GM18873 (cell line): ENCODE data around the gene LMBRD1.

Source experiments
- ATAC-seq: cut with Tn5 transposase; IDR thresholded peaks from one replicate; pipeline ENCODE4 v1.9.1; 2021; ENCODE audit warnings: mild to moderate bottlenecking, moderate library complexity, moderate number of reproducible peaks; ENCODE audit not compliant: unreplicated experiment, low FRiP score

LMBRD1 gene

DNA sequence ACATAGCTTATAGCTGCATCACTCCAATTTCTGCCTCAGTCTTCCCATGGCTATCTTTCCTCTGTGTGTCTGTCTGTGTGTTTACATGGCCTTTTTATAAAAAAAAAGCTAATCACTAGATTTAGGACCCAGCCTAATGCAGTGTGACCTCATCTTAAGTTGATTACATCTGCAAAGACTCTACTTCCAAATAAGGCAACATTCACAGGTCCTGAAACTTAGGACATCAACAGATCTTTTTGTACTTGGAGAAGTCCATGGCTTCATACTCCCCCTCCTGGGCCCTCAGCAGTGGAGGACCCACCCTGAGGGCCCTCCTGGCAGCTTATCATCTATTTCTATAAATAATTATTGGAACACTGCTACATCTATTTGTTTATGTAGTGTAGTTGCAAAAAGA, 146.1 kb downstream of the LMBRD1 start:
- ATAC-seq: no peak

DNA sequence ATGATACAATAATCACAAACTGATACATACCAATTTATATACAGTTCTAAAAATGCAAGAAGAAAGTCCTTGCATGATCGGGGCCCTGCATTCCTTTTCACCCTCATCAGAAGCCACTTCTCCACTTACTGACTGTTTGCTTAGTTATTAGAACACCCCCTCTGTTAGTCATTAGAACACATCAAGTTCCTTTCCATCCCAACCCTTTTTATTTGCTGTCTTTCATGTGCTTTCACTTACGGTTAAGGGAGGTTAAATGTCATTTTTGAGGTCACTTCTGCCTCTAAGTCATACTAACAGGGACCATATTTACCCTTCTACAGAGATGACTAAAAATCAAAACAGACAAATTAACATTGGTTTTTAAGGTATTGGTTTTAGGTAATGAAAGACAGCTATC, 149.1 kb downstream of the LMBRD1 start:
- no peak for ATAC-seq

GRCh38 chr6:69643688-69644087, 153.1 kb downstream of the LMBRD1 start:
- no peak for ATAC-seq

DNA sequence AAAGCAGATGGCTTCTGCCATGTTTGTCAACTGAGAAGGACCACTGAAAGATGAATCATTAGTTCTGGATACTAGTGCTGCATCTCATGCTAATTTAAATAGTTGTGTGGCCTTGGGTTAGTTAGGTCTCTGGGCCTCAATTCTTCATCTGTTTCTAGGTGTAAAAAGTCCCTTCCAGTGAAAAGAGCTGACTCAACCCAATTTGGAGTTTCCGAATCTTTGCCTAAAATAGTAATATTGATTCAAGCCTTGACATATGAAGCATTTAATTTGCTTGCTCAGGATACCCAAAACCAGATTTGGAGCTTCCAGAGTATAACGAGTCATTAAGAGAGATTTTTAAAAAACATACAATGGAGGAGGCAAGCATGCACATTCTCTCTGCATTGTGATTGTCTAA, 163.9 kb downstream of the LMBRD1 start:
- no peak for ATAC-seq

DNA sequence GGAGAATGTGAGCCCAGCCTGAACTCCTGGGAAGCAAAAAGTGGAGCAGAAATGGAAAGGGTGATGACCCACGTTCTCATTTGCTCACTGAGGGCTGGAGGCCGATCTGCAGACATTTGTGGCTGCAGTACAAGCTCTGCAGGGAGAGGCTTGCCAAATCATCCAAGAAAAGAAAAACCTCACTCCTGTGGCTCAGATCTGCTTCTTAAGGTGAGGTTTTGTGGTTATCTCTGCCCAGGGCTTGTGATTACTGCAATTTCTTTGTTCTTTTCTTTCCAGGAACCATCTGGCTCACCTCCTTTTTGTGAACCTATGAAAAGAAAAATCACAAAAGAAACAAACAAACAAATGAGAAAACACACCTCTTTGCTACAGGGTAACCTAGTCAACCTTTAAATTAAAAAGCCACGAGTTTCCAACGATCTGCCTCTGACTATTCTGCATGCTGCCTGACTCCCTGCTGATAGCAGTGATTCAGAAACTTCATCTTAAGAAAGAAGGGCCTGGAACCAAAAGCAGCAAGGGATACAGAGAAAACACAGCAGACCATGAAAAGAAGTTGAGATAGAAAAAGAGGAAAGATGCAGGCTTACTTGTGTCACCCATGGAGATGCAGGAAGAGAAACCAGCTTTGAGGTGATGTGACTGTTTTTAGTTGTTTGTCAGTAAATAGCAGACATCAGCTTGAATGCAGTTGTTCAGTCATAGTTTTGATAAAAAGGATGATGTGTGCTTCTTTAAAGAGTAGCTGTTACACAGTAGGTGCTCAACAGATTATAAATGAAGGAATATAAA, 165.1 kb downstream of the LMBRD1 start:
- ATAC-seq: no peak

DNA sequence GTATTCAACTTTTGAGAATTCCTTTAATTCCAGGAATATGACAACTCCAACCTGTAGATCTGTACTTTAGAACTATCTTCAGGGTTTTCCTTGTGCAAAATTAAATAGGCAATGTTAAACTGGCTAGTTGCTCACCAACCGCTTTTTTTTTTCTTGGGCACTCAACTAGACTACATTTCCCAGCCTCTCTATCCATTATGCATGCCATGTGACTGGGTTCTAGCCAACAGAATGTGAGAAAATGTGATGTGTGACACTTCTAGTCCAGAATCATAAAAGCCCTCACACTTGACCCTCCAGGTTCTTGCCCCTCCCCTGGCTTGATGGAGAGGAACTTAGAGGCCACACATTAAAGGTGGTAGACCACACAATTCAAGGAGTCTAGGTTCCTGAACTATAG, 166.0 kb downstream of the LMBRD1 start:
- ATAC-seq: no peak

GRCh38 chr6:69627625-69628024, 169.2 kb downstream of the LMBRD1 start:
- ATAC-seq: no peak

DNA sequence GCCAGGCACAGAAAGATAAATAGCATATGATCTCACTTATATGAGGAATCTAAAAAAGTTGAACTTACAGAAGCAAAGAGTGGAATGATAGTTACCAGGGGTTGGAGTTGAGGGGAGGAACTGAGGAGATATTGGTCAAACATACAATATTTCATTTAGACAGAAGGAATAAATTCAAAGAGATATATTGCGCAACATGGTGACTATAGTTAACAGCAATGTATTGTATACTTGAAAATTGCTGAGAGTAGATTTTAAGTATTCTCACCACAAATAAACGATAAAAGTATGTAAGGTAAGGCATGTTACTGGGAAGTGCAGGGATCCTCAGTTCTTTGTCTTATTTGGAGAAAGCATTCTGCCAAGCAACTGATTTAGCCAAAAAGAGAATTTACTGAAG, 171.9 kb downstream of the LMBRD1 start:
- no peak for ATAC-seq
